Liver (tissue), 9 donors: ENCODE results near the gene E2F2. TPM values are rescaled to one million over a fixed set of nuclear protein-coding genes. Genes with fewer than 3 reads are reported as not detected.
A peak's percentile ranks its signal among the peaks of the same experiment; 100 is the strongest.

Source experiments
- DNase-seq: peaks from one replicate; pipeline ENCODE4 v3.0.0-alpha.2; 2017; ENCODE audit warnings: low spot score
- H3K27ac ChIP-seq, 2 donors: one replicate each; pipeline ENCODE4 v1.7.0; 2013; ENCODE audit warnings: inconsistent platforms in 2 of 2, low read length in 2 of 2, control low read depth in 1 of 2, low read depth in 1 of 2, mild to moderate bottlenecking in 1 of 2
- H3K27me3 ChIP-seq, 4 donors: one replicate each; pipeline versions ENCODE4 v1.6.1 to v1.7.0; 2013; ENCODE audit warnings: low read length in 3 of 4, inconsistent platforms in 1 of 4, mild to moderate bottlenecking in 1 of 4, moderate library complexity in 1 of 4; ENCODE audit not compliant: control insufficient read depth in 4 of 4, insufficient read depth in 4 of 4
- H3K36me3 ChIP-seq, 4 donors: one replicate each; pipeline versions ENCODE4 v1.6.1 to v1.7.0; 2013; ENCODE audit warnings: low read length in 3 of 4, mild to moderate bottlenecking in 3 of 4, low read depth in 1 of 4, moderate library complexity in 1 of 4; ENCODE audit not compliant: control insufficient read depth in 4 of 4, insufficient read depth in 3 of 4
- H3K4me1 ChIP-seq, 4 donors: one replicate each; pipeline versions ENCODE4 v1.6.1 to v1.7.0; 2013; ENCODE audit warnings: low read length in 3 of 4, mild to moderate bottlenecking in 3 of 4, moderate library complexity in 1 of 4; ENCODE audit not compliant: control insufficient read depth in 4 of 4, insufficient read depth in 4 of 4
- H3K4me3 ChIP-seq, 3 donors: one replicate each; pipeline versions ENCODE4 v1.6.1 to v1.7.0; 2013; ENCODE audit warnings: low read length in 3 of 3, control low read depth in 1 of 3, low read depth in 1 of 3, mild to moderate bottlenecking in 1 of 3
- H3K9ac ChIP-seq, 2 donors: one replicate each; pipeline ENCODE4 v1.7.0; 2013; ENCODE audit warnings: low read length in 2 of 2, mild to moderate bottlenecking in 2 of 2, moderate library complexity in 2 of 2, control low read depth in 1 of 2, low read depth in 1 of 2
- H3K9me3 ChIP-seq, 4 donors: one replicate each; pipeline versions ENCODE4 v1.6.1 to v1.7.0; 2013; ENCODE audit warnings: low read length in 3 of 4; ENCODE audit not compliant: control insufficient read depth in 4 of 4
- ATF3 ChIP-seq: IDR thresholded peaks from 2 replicates; pipeline ENCODE4 v1.6.1; 2016; ENCODE audit warnings: antibody characterized with exemption
- CTCF ChIP-seq: fragments of 150-350 bp; IDR thresholded peaks from 2 replicates; pipeline ENCODE4 v1.5.1; 2017; ENCODE audit warnings: improper control_type of control experiment, low read depth, low read length; ENCODE audit not compliant: missing input control
- FOXA1 ChIP-seq: IDR thresholded peaks from 2 replicates; pipeline ENCODE4 v1.6.1; 2016; ENCODE audit warnings: antibody characterized with exemption
- FOXA2 ChIP-seq: IDR thresholded peaks from 2 replicates; pipeline ENCODE4 v1.6.1; 2016; ENCODE audit warnings: antibody characterized with exemption
- HNF4A ChIP-seq, 2 donors: conservative IDR thresholded peaks; 2 replicates each; pipeline ENCODE4 v1.6.1; 2016; ENCODE audit warnings: antibody characterized with exemption in 2 of 2, mild to moderate bottlenecking in 2 of 2
- HNF4G ChIP-seq: IDR thresholded peaks from 2 replicates; pipeline ENCODE4 v1.6.1; 2016; ENCODE audit warnings: antibody characterized with exemption
- MAX ChIP-seq: IDR thresholded peaks from 2 replicates; pipeline ENCODE4 v1.6.1; 2016; ENCODE audit warnings: antibody characterized with exemption
- REST ChIP-seq: IDR thresholded peaks from 2 replicates; pipeline ENCODE4 v1.6.1; 2016; ENCODE audit warnings: antibody characterized with exemption, mild to moderate bottlenecking
- RXRA ChIP-seq, 2 donors: IDR thresholded peaks; 2 replicates each; pipeline ENCODE4 v1.6.1; 2017 to 2018; ENCODE audit warnings: antibody characterized with exemption in 2 of 2, mild to moderate bottlenecking in 1 of 2
- TAF1 ChIP-seq: conservative IDR thresholded peaks from 2 replicates; pipeline ENCODE4 v1.6.1; 2016; ENCODE audit warnings: antibody characterized with exemption, mild to moderate bottlenecking
- YY1 ChIP-seq: IDR thresholded peaks from 2 replicates; pipeline ENCODE4 v1.6.1; 2016; ENCODE audit warnings: antibody characterized with exemption, mild to moderate bottlenecking
- ZBTB33 ChIP-seq: IDR thresholded peaks from 2 replicates; pipeline ENCODE4 v1.6.1; 2016; ENCODE audit warnings: antibody characterized with exemption
- WGBS: extraction: QIAGEN DNeasy Blood & Tissue Kit; methylation state at CpG from one replicate; pipeline ENCODE4 v1.1.7; 2013; 5-methylcytosine and 5-hydroxymethylcytosine counted together
- polyA plus RNA-seq, 2 donors: library from polyadenylated mRNA; stranded (reverse) in 1 of 2; unstranded in 1 of 2; fragments of 200-250 nt in 1 of 2; fragments of >200 nt in 1 of 2; fragmentation: Nextera tagmentation in 1 of 2; extraction: Ambion mirVana in 1 of 2; gene quantifications; one replicate each; pipeline versions ENCODE4 v1.2.1 to v1.2.3, GENCODE V29; 2013 to 2015
- total RNA-seq, 2 donors: library from RNA; depleted of rRNA; stranded (reverse); fragments of >200 nt; gene quantifications; one replicate each; pipeline ENCODE4 v1.2.3, GENCODE V29; 2014
- donor health status: healthy.
- donor health status: healthy.
- donor health status: healthy.
- donor health status: healthy.
- donor health status: healthy.

E2F2 gene
- total and polyA plus RNA-seq, 4 donors = 0.08 to 79.9 (median 0.44) TPM

- no peak for DNase-seq
- Histone ChIP-seq H3K36me3 (no peaks in the 10 kb centered on the region), H3K27me3 (no peaks in the 10 kb centered on the region), H3K4me1 (peaks cover 9 to 60% (median 37%) of the 10 kb centered on the region in 4 donors), H3K9me3 (no peaks in the 10 kb centered on the region), H3K4me3 (no peak overlapping the region), H3K27ac (peak overlapping the region in 1 of 2 donors; percentile 40), H3K9ac (no peak overlapping the region)
- 83% methylated on average over 7 of the region's 7 CpGs for WGBS
- TF ChIP-seq CTCF = no peak
- no peak for TF ChIP-seq ZBTB33
- TF ChIP-seq HNF4A (conservative IDR thresholded peaks at IDR 0.05) = no peak
- TF ChIP-seq HNF4G = no peak
- no peak for TF ChIP-seq YY1
- TF ChIP-seq FOXA1 = no peak
- TF ChIP-seq RXRA (IDR thresholded peaks at IDR 0.05) = no peak
- no peak for TF ChIP-seq TAF1
- no peak for TF ChIP-seq FOXA2
Measured at GRCh38 chr1:23481026-23481597, 49.9 kb downstream of the E2F2 start.

- DNase-seq = no peak
- no peaks in the 10 kb centered on the region for H3K9me3 ChIP-seq
- H3K27ac ChIP-seq = peak overlapping the region; percentile 3 to 40
- 92% methylated on average over 4 of the region's 4 CpGs for WGBS
- H3K36me3 ChIP-seq = no peaks in the 10 kb centered on the region
- no peak overlapping the region for H3K4me3 ChIP-seq
- H3K9ac ChIP-seq = no peak overlapping the region
- peaks cover 9 to 64% (median 41%) of the 10 kb centered on the region in 4 donors for H3K4me1 ChIP-seq
- TF ChIP-seq MAX (no peak), HNF4G (no peak), ATF3 (no peak), REST (no peak), YY1 (no peak), ZBTB33 (no peak), HNF4A (conservative IDR thresholded peaks at IDR 0.05) (no peak), TAF1 (no peak), CTCF (no peak)
- no peaks in the 10 kb centered on the region for H3K27me3 ChIP-seq
Measured at GRCh38 chr1:23480187-23481025, 50.6 kb downstream of the E2F2 start.
